Vagina (tissue), 2 donors: ENCODE results near the gene PIK3R5.

Experiments
- CTCF ChIP-seq, 3 experiments: fragments of 450-650 bp in 2 of 3; fragments of 200-600 bp in 1 of 3; sonication (generic) in 1 of 3; IDR thresholded peaks; one replicate each; pipeline ENCODE4 v1.5.1; 2017 to 2019; ENCODE audit warnings: antibody characterized with exemption in 3 of 3, mild to moderate bottlenecking in 2 of 3, moderate library complexity in 2 of 3
- POLR2AphosphoS5 ChIP-seq, 2 donors: sonication (generic); formaldehyde crosslinking; IDR thresholded peaks; one replicate each; pipeline ENCODE4 v1.9.0; 2017; ENCODE audit warnings: antibody characterized with exemption in 2 of 2, mild to moderate bottlenecking in 2 of 2, low read depth in 1 of 2; ENCODE audit not compliant: insufficient read depth in 1 of 2

GRCh38 chr17:8859804-8860430, 105.6 kb downstream of the PIK3R5 start:
- TF ChIP-seq CTCF (IDR thresholded peaks at IDR 0.05) (no peak), POLR2AphosphoS5 (IDR thresholded peaks at IDR 0.05; ENCODE audit: insufficient read depth in 1 of 2, low read depth in 1 of 2) (no peak)
